ENCODE results near the gene NAT8L. TPM values are rescaled to one million over a fixed set of nuclear protein-coding genes. Genes with fewer than 3 reads are reported as not detected.

NAT8L gene
- total RNA-seq (2021; ENCODE audit: unreplicated experiment) (16.6 TPM), Bru-seq, nascent RNA (percentile 50 among the genes with signal in this experiment), BruChase-seq, experiment 1, labeled RNA remaining after a 2-hour chase (percentile 77 among the genes with signal in this experiment), BruChase-seq, experiment 2, labeled RNA remaining after a 6-hour chase (percentile 85 among the genes with signal in this experiment)
- polyA plus RNA-seq (2012; ENCODE audit: insufficient read length) = 25.9 TPM
- long read RNA-seq, full-length matches to known transcripts = 3 of 46 reads
- long read RNA-seq, partial matches to known transcripts = 2 of 46 reads
- long read RNA-seq, other reads (novel, unspliced or antisense) = 41 of 46 reads

- no peaks in the 10 kb centered on the region for H3K9me3 ChIP-seq (ENCODE audit: control insufficient read depth, insufficient read depth, low read depth, low read length)
- peak; percentile 74 for ATAC-seq
- peaks cover 7% of the 10 kb centered on the region for H3K4me1 ChIP-seq (ENCODE audit: control insufficient read depth, insufficient read depth, low read length)
- no peak for TF ChIP-seq TCF7L2 (IDR thresholded peaks at IDR 0.05; ENCODE audit: low read depth, low read length)
- no peak for TF ChIP-seq POLR2AphosphoS5 (IDR thresholded peaks at IDR 0.05; ENCODE audit: low read depth, low read length)
- no peak for TF ChIP-seq CTCF (IDR thresholded peaks at IDR 0.05)
- TF ChIP-seq REST (IDR thresholded peaks at IDR 0.05; ENCODE audit: insufficient read depth in 1 of 2, low read depth in 2 of 2, low read length in 1 of 2) = no peak
- TF ChIP-seq SIN3A (IDR thresholded peaks at IDR 0.05; ENCODE audit: borderline replicate concordance, insufficient read depth, low read depth, low read length) = no peak
- H3K27ac ChIP-seq (ENCODE audit: low read length) = no peak within 1 kb of the TSS
- BruUV-seq (replicated peaks) = no TSS peak
- POLR2A ChIA-PET = no interaction called here
- in situ Hi-C loops (cut with HindIII; ENCODE audit: low pct_unique_long_range_greater_than_20kb, low sequenced_read_pairs) = no loop called here
- intact Hi-C loops (cut with micrococcal nuclease; ENCODE audit: unreplicated experiment) = no loop called here
- peak within 1 kb of the TSS; percentile 30 to 44; a peak in 3 of 4 replicates for H3K4me3 ChIP-seq (ENCODE audit: low read depth in 2 of 2, low read length in 2 of 2)
- no peaks in the 10 kb centered on the region for H3K27me3 ChIP-seq (ENCODE audit: control insufficient read depth, insufficient read depth, low read length)
- DNase-seq (ENCODE audit: low read depth, low spot score) = no peak
- no peaks in the 10 kb centered on the region for H3K36me3 ChIP-seq (ENCODE audit: control insufficient read depth, insufficient read depth, low read length)
- CTCF ChIA-PET = no interaction called here
These were observed at the start of gene NAT8L for GRCh38 chr4:2059046-2059725. TSS of gene NAT8L (plus strand) at chr4:2059327. CDS start at chr4:2059512, 185 bp downstream.

- H3K4me1 ChIP-seq (ENCODE audit: control insufficient read depth, insufficient read depth, low read length) = no peaks in the 10 kb centered on the region
- H3K27ac ChIP-seq (ENCODE audit: low read length) = peak overlapping the region; percentile 84
- intact Hi-C loops (cut with micrococcal nuclease; ENCODE audit: unreplicated experiment) (no loop called here), in situ Hi-C loops (cut with HindIII; ENCODE audit: low pct_unique_long_range_greater_than_20kb, low sequenced_read_pairs) (no loop called here)
- H3K36me3 ChIP-seq (ENCODE audit: control insufficient read depth, insufficient read depth, low read length) = peaks cover 3% of the 10 kb centered on the region; the same call in 1 of the 2 replicates
- CTCF ChIA-PET = no interaction called here
- peak overlapping the region; percentile 60 to 69 for H3K4me3 ChIP-seq (ENCODE audit: low read depth in 2 of 2, low read length in 2 of 2)
- H3K27me3 ChIP-seq (ENCODE audit: control insufficient read depth, insufficient read depth, low read length) = no peaks in the 10 kb centered on the region
- DNase-seq (ENCODE audit: low read depth, low spot score) (peak; percentile 5), ATAC-seq (peak; percentile 73)
- TF ChIP-seq POLR2AphosphoS5 (IDR thresholded peaks at IDR 0.05; ENCODE audit: low read depth, low read length) (no peak), REST (IDR thresholded peaks at IDR 0.05; ENCODE audit: insufficient read depth in 1 of 2, low read depth in 2 of 2, low read length in 1 of 2) (0 out of 4 replicates have a peak, but pooled peaks of 1 of the 2 experiments have one; percentile 49), CTCF (IDR thresholded peaks at IDR 0.05) (peak; percentile 35)
- BruUV-seq (replicated peaks) = no TSS peak
- no peaks in the 10 kb centered on the region for H3K9me3 ChIP-seq (ENCODE audit: control insufficient read depth, insufficient read depth, low read depth, low read length)
- POLR2A ChIA-PET = interaction anchor here (0.6 kb wide), 1 partner anchor 31 kb away, joined by 4 read pairs; no protein-coding TSS in a partner anchor
These were observed 49.4 kb upstream of the NAT8L start for GRCh38 chr4:2009651-2010233.

Data from Panc1 (cell line).